ENCODE measurements around the gene INCA1. TPM values are rescaled to one million over a fixed set of nuclear protein-coding genes. Genes with fewer than 3 reads are reported as not detected.
A peak's percentile ranks its signal among the peaks of the same experiment; 100 is the strongest.

Gene INCA1
- total RNA-seq, 1 donor from 2014 or later: 0.86 TPM

DNA sequence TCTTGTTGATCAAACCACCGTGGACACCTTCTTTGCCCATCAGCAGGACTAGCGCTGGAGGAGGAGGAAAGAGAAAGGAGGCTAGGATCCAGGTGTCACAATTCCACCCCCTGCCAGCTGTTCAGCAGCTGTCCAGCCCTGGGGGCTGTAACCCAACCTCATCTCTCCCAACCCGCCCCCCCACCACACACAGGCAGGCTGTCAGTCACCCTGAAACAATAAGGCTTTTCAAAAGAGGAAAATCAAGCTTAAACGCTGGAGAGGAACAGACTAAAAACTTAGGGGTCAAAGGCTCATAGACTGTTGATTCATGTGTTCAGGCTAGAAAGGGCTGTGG, 51.4 kb downstream of the INCA1 start:
- H3K36me3 Mint-ChIP-seq (ENCODE audit: low read depth): peaks cover 17% of the 10 kb centered on the region
- TF ChIP-seq, protein P1, sequence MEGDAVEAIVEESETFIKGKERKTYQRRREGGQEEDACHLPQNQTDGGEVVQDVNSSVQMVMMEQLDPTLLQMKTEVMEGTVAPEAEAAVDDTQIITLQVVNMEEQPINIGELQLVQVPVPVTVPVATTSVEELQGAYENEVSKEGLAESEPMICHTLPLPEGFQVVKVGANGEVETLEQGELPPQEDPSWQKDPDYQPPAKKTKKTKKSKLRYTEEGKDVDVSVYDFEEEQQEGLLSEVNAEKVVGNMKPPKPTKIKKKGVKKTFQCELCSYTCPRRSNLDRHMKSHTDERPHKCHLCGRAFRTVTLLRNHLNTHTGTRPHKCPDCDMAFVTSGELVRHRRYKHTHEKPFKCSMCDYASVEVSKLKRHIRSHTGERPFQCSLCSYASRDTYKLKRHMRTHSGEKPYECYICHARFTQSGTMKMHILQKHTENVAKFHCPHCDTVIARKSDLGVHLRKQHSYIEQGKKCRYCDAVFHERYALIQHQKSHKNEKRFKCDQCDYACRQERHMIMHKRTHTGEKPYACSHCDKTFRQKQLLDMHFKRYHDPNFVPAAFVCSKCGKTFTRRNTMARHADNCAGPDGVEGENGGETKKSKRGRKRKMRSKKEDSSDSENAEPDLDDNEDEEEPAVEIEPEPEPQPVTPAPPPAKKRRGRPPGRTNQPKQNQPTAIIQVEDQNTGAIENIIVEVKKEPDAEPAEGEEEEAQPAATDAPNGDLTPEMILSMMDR (conservative IDR thresholded peaks at IDR 0.05): no peak
- peak overlapping the region; percentile 96 for H3K4me3 Mint-ChIP-seq
- H3K27ac Mint-ChIP-seq (ENCODE audit: unreplicated experiment): peak overlapping the region; percentile 62
- no peak for DNase-seq (ENCODE audit: low read depth, low spot score)
- no peaks in the 10 kb centered on the region for H3K9me3 Mint-ChIP-seq
- H3K4me1 Mint-ChIP-seq: peaks cover 56% of the 10 kb centered on the region
- peaks cover 7% of the 10 kb centered on the region for H3K27me3 Mint-ChIP-seq (ENCODE audit: low read depth)

DNA sequence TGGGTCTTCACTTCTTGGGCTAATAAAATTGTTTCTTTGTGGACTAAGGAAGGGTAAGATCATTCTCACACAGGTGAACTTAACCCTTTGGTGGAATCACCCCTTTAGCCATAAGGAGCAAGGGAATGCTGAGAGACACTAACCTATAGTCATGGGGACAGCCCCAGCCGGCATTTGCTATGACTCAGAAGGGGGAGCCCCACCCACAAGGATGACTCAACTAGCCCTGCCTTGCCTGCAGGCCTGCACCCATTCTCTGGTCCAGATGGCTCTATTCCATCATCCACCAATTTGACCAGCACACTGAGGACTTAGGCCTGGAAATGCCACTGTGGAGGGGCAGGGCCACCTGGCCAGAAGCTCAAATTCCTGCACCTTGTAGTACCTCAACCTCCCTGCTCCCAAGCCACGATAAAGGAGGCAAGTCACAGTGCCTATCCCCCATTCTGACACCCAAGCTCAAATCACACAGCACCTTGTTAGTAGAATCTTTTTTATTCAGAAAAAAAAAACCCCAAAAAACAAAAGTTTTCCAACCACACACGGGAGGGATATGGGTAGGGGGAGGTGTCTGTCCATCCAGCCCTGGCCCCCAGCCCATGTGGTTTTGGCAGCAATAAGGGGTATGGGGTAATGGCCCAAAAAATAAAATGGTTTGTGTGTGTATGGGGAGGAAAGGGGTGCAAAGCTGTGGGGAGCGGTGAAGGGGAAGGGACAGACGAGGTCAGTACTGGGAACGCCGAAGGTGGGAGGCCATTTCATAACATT, 52.0 kb downstream of the INCA1 start:
- peaks cover 9% of the 10 kb centered on the region for H3K27me3 Mint-ChIP-seq (ENCODE audit: low read depth)
- no peaks in the 10 kb centered on the region for H3K9me3 Mint-ChIP-seq
- peak overlapping the region; percentile 96 for H3K4me3 Mint-ChIP-seq
- no peak for DNase-seq (ENCODE audit: low read depth, low spot score)
- H3K36me3 Mint-ChIP-seq (ENCODE audit: low read depth): peaks cover 17% of the 10 kb centered on the region
- peaks cover 53% of the 10 kb centered on the region for H3K4me1 Mint-ChIP-seq
- H3K27ac Mint-ChIP-seq (ENCODE audit: unreplicated experiment): peak overlapping the region; percentile 87
- TF ChIP-seq, protein P1 (conservative IDR thresholded peaks at IDR 0.05): no peak

GRCh38 chr17:4944554-4945175, 52.7 kb downstream of the INCA1 start:
- peak overlapping the region; percentile 96 for H3K4me3 Mint-ChIP-seq
- H3K36me3 Mint-ChIP-seq (ENCODE audit: low read depth): peaks cover 20% of the 10 kb centered on the region
- H3K27me3 Mint-ChIP-seq (ENCODE audit: low read depth): peaks cover 11% of the 10 kb centered on the region
- no peak for DNase-seq (ENCODE audit: low read depth, low spot score)
- H3K4me1 Mint-ChIP-seq: peaks cover 54% of the 10 kb centered on the region
- H3K9me3 Mint-ChIP-seq: no peaks in the 10 kb centered on the region
- TF ChIP-seq, protein P1 (conservative IDR thresholded peaks at IDR 0.05): no peak
- no peak overlapping the region for H3K27ac Mint-ChIP-seq (ENCODE audit: unreplicated experiment)

- DNase-seq (ENCODE audit: low read depth, low spot score): no peak
- peak overlapping the region; percentile 96 for H3K4me3 Mint-ChIP-seq
- no peak overlapping the region for H3K27ac Mint-ChIP-seq (ENCODE audit: unreplicated experiment)
Measured at GRCh38 chr17:4944163-4944553, 53.2 kb downstream of the INCA1 start.

DNA sequence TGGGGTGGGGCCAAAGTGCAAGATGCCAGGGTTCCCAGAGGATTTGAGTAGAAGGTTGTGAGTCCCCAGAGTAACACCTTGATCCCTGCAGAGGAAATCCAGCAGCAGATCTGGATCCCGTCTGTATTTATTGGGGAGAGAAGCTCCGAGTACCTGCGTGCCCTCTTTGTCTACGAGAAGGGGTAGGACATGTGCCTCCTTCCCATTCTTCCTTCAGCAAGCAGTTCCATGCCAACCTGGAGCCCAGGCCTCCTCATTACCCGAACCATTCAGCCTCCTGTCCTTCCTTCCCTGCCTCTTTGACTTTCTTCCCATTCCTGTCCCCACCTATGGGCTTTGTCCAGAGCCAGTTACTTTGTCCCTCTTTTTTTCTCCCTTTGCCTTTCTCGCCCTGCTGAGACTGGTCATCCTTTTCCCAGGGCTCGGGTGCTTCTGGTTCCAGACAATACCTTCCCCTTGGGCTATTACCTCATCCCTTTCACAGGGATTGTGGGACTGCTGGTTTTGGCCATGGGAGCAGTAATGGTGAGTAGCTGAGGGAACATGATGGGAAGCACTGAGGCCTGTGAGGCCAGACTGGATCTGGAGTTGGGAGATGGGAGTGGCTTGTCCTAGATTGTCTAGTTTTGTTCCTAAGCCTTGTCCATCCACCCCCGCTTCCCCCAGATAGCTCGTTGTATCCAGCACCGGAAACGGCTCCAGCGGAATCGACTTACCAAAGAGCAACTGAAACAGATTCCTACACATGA, 54.4 kb downstream of the INCA1 start:
- peak overlapping the region; percentile 96 for H3K4me3 Mint-ChIP-seq
- TF ChIP-seq, protein P1 (conservative IDR thresholded peaks at IDR 0.05): no peak
- no peaks in the 10 kb centered on the region for H3K9me3 Mint-ChIP-seq

More at GRCh38 chr17:4944163-4944553, 53.2 kb downstream of the INCA1 start:
- TF ChIP-seq, protein P1 (conservative IDR thresholded peaks at IDR 0.05): no peak
- Mint-ChIP-seq H3K36me3 (ENCODE audit: low read depth) (peaks cover 20% of the 10 kb centered on the region), H3K27me3 (ENCODE audit: low read depth) (peaks cover 11% of the 10 kb centered on the region), H3K9me3 (no peaks in the 10 kb centered on the region), H3K4me1 (peaks cover 57% of the 10 kb centered on the region)

More for the DNA sequence above, 54.4 kb downstream of the INCA1 start:
- Mint-ChIP-seq H3K27me3 (ENCODE audit: low read depth) (peaks cover 11% of the 10 kb centered on the region), H3K27ac (ENCODE audit: unreplicated experiment) (no peak overlapping the region), H3K4me1 (peaks cover 63% of the 10 kb centered on the region), H3K36me3 (ENCODE audit: low read depth) (peaks cover 20% of the 10 kb centered on the region)
- DNase-seq (ENCODE audit: low read depth, low spot score): no peak

Data from neural crest cell (in vitro differentiated cells).